Smooth muscle cell (in vitro differentiated cells): ENCODE measurements around the gene IMPG2. TPM values are rescaled to one million over a fixed set of nuclear protein-coding genes. Genes with fewer than 3 reads are reported as not detected.

Experiments used
- DNase-seq: peaks from one replicate; lab custom pipeline; 2025; ENCODE audit not compliant: unreplicated experiment; lab: John Stamatoyannopoulos, UW
- H2AFZ ChIP-seq: fragments of 200-600 bp; sonication (generic); 2 replicates; pipeline ENCODE4 v1.6.0; 2016; ENCODE audit warnings: antibody characterized with exemption, low read depth, mild to moderate bottlenecking
- H3F3A ChIP-seq: fragments of 200-600 bp; sonication (generic); 2 replicates; pipeline ENCODE4 v1.6.0; 2017; ENCODE audit warnings: antibody characterized with exemption, low read depth
- H3K27ac ChIP-seq: fragments of 200-600 bp; sonication (generic); 2 replicates; pipeline ENCODE4 v1.5.1; 2016; ENCODE audit warnings: low read depth, mild to moderate bottlenecking
- H3K27me3 ChIP-seq: fragments of 200-600 bp; sonication (generic); 2 replicates; pipeline ENCODE4 v1.6.1; 2016; ENCODE audit warnings: low read depth, mild to moderate bottlenecking
- H3K36me3 ChIP-seq: fragments of 200-600 bp; sonication (generic); 2 replicates; pipeline ENCODE4 v1.5.1; 2016; ENCODE audit warnings: low read depth
- H3K4me1 ChIP-seq: fragments of 200-600 bp; sonication (generic); 2 replicates; pipeline ENCODE4 v1.5.1; 2016; ENCODE audit warnings: low read depth
- H3K4me2 ChIP-seq: fragments of 200-600 bp; sonication (generic); 2 replicates; pipeline ENCODE4 v1.6.0; 2016; ENCODE audit warnings: mild to moderate bottlenecking
- H3K4me3 ChIP-seq: fragments of 200-600 bp; sonication (generic); 2 replicates; pipeline ENCODE4 v1.5.1; 2016; ENCODE audit warnings: mild to moderate bottlenecking
- H3K79me2 ChIP-seq: fragments of 200-600 bp; sonication (generic); 2 replicates; pipeline ENCODE4 v1.6.0; 2016; ENCODE audit warnings: low read depth, mild to moderate bottlenecking
- H3K9ac ChIP-seq: fragments of 200-600 bp; sonication (generic); 2 replicates; pipeline ENCODE4 v1.6.0; 2016; ENCODE audit warnings: low read depth
- H3K9me3 ChIP-seq: fragments of 200-600 bp; sonication (generic); replicated peaks from 2 replicates; pipeline ENCODE4 v1.5.1; 2016; ENCODE audit warnings: low read depth
- H4K20me1 ChIP-seq: fragments of 200-600 bp; sonication (generic); 2 replicates; pipeline ENCODE4 v1.6.0; 2016; ENCODE audit warnings: low read depth
- CTCF ChIP-seq: fragments of 200-600 bp; sonication (generic); IDR thresholded peaks from 2 replicates; pipeline ENCODE4 v1.5.1; 2017; ENCODE audit warnings: borderline replicate concordance, mild to moderate bottlenecking, antibody characterized with exemption; ENCODE audit not compliant: insufficient read depth, poor library complexity, severe bottlenecking
- WGBS: methylation state at CpG from one replicate; pipeline ENCODE4 v1.1.7; 2016; ENCODE audit warnings: low lambda C conversion rate; 5-methylcytosine and 5-hydroxymethylcytosine counted together
- polyA plus RNA-seq: library from polyadenylated mRNA; unstranded; fragments of >200 nt; fragmentation: Nextera tagmentation; extraction: Ambion mirVana; gene quantifications from 2 replicates; pipeline ENCODE4 v1.2.1, GENCODE V29; 2016
- total RNA-seq: library from RNA; depleted of rRNA; stranded (reverse); fragments of >200 nt; gene quantifications from 2 replicates; pipeline ENCODE4 v1.2.3, GENCODE V29; 2014

IMPG2 gene
- total and polyA plus RNA-seq, 2 experiments from 2014 or later, result 0.03 to 0.67 TPM

- no peak overlapping the region for H3K4me2 ChIP-seq
- DNase-seq, result no peak
- H3K4me1 ChIP-seq, result no peaks in the 10 kb centered on the region
- no peak overlapping the region for H2AFZ ChIP-seq
- H3K36me3 ChIP-seq, result no peaks in the 10 kb centered on the region
- no peak overlapping the region for H3K9ac ChIP-seq
- H3K27me3 ChIP-seq, result no peaks in the 10 kb centered on the region
- no peak overlapping the region for H3K4me3 ChIP-seq
- no peaks in the 10 kb centered on the region for H4K20me1 ChIP-seq
- no peaks in the 10 kb centered on the region for H3K79me2 ChIP-seq
- no peak overlapping the region for H3K27ac ChIP-seq
- 61% methylated on average over 3 of the region's 3 CpGs for WGBS
- no peaks in the 10 kb centered on the region for H3F3A ChIP-seq
- H3K9me3 ChIP-seq, result no peaks in the 10 kb centered on the region
- TF ChIP-seq CTCF, result no peak
Measured at GRCh38 chr3:101268971-101269671, 51.3 kb downstream of the IMPG2 start.

DNA sequence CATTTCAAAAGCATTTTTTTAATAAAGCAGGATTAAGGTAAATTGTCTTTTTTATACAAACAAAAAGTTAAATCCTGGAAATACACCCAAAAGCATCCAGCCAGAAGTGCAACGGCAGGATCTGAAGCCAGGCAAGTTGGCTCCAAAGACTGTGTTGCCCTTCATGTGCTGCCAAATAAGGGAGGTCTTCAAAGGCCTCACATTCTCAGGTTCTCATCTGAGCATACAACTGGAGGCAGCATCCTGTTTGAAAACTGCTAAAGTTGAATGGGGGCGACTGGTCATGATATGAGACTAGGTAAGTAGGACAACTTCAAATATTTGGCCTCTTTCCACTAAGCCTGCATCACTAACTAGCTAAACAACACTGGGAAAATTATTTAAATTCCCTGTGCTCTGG lies 52.2 kb downstream of the IMPG2 start:
- no peak for TF ChIP-seq CTCF
- H3K79me2 ChIP-seq, result no peaks in the 10 kb centered on the region
- no peak overlapping the region for H3K4me3 ChIP-seq
- DNase-seq, result no peak
- no peaks in the 10 kb centered on the region for H4K20me1 ChIP-seq
- H3K9me3 ChIP-seq, result no peaks in the 10 kb centered on the region
- H3F3A ChIP-seq, result no peaks in the 10 kb centered on the region
- no peak overlapping the region for H3K9ac ChIP-seq
- H3K27ac ChIP-seq, result no peak overlapping the region
- no peaks in the 10 kb centered on the region for H3K27me3 ChIP-seq
- 90% methylated on average over 2 of the region's 2 CpGs for WGBS
- no peaks in the 10 kb centered on the region for H3K4me1 ChIP-seq
- H3K36me3 ChIP-seq, result no peaks in the 10 kb centered on the region
- H2AFZ ChIP-seq, result no peak overlapping the region
- H3K4me2 ChIP-seq, result no peak overlapping the region

DNA sequence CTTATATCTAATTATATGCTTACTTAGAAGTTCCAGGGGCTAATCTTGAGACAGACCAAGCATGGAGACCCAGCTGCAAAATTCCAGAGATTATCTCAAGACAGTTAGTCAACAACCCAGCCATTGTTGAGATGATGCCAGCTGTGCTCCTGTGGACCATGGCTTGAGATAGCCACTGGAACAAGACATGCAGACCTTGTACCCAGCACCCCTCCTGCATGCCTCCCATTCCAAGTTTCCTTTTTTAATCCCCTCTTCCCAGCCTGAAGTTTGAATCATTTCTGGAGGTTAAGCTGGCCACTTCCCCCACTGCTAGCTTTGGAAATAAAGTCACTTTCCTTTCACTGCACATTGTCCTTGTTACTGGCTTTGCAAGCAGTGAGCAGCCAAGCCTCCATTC lies 53.8 kb downstream of the IMPG2 start:
- Histone ChIP-seq H3F3A (no peaks in the 10 kb centered on the region), H3K4me3 (no peak overlapping the region), H3K4me2 (no peak overlapping the region), H3K36me3 (no peaks in the 10 kb centered on the region), H3K9me3 (no peaks in the 10 kb centered on the region), H3K27me3 (no peaks in the 10 kb centered on the region), H3K4me1 (no peaks in the 10 kb centered on the region), H3K27ac (no peak overlapping the region), H4K20me1 (no peaks in the 10 kb centered on the region), H3K79me2 (no peaks in the 10 kb centered on the region), H3K9ac (no peak overlapping the region), H2AFZ (no peak overlapping the region)
- TF ChIP-seq CTCF, result no peak
- DNase-seq, result no peak

DNA sequence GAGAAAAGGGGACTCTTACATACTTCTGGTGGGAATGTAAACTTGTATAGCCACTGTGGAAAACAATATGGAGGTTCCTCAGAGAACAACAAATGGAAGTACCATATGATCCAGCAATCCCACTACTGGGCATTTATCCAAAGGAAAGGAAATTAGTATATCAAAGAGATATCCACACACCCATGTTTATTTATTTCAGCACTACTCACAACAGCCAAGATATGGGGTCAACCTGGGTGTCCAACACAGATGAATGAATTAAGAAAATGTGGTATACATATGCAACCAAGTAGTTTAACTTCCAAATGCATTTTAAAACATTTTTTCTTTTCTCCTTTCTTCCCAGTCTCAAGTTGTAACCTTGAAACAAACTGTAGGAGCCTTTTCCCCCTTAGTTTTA lies 54.3 kb downstream of the IMPG2 start:
- Histone ChIP-seq H3K9ac (no peak overlapping the region), H3K27me3 (no peaks in the 10 kb centered on the region), H3K27ac (no peak overlapping the region), H2AFZ (no peak overlapping the region), H3K4me1 (no peaks in the 10 kb centered on the region), H4K20me1 (no peaks in the 10 kb centered on the region), H3K79me2 (no peaks in the 10 kb centered on the region), H3K36me3 (no peaks in the 10 kb centered on the region), H3K9me3 (no peaks in the 10 kb centered on the region), H3F3A (no peaks in the 10 kb centered on the region), H3K4me2 (no peak overlapping the region), H3K4me3 (no peak overlapping the region)
- no peak for TF ChIP-seq CTCF
- DNase-seq, result no peak
